Activated gamma-delta T cell treated with Interleukin-2 at 50 U/mL for 16 hours (primary cell): Measurements from ENCODE around the gene PLA2G4F.
"Not testable (repeated sequence)": the region's sequence is repeated elsewhere in the genome, so short reads cannot be mapped to it uniquely, and the experiment has no call there.

ENCODE experiments used
- DNase-seq: peaks from one replicate; pipeline ENCODE4 v3.0.0-alpha.2; 2020

The PLA2G4F gene

DNA sequence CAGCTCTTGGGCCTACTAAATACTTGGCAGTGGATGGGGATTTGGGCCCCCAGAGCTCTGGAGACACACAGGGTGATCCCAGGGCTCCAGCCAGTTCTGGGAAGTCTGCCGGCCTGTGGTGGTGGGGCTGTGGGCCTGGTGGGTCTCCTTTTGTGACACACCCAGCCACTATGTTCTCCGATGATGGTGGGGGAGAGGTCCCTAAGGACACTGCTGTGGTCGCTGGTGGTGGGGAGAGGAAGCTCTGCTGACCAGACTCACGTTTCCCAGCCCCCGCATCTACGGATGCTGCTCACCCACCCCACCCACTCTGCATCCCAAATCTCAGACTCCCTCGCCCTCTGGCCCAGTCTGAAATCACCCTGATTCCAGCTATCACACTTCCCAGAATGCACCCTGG is 62.5 kb downstream of the PLA2G4F start:
- DNase-seq = no peak

GRCh38 chr15:42092398-42093318 is 63.8 kb downstream of the PLA2G4F start:
- no peak for DNase-seq

DNA sequence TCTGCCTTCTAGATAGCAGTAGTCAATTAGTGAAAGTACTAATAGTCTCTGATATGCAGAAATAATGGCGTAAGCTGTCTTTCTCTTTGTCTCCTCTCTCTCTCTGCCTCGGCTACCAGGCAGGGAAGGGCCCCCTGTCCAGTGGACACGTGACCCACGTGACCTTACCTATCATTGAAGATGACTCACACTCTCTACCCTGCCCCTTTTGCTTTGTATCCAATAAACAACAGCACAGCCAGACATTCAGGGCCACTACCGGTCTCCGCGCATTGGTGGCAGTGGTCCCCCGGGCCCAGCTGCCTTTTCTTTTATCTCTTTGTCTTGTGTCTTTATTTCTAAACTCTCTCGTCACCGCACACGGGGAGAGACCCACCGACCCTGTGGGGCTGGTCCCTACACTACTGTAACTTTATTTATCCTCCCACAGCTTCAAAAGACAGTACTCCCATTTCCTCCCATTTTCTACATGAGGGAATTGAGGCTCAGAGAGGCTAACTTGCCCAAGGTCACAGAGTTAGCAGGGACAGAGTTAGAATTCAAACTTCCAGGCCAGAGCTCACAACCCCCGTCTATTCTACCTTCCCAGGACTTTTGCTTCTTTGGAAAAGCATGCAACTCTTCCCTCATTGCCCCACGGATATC is 64.6 kb downstream of the PLA2G4F start:
- DNase-seq = not testable (repeated sequence)

DNA sequence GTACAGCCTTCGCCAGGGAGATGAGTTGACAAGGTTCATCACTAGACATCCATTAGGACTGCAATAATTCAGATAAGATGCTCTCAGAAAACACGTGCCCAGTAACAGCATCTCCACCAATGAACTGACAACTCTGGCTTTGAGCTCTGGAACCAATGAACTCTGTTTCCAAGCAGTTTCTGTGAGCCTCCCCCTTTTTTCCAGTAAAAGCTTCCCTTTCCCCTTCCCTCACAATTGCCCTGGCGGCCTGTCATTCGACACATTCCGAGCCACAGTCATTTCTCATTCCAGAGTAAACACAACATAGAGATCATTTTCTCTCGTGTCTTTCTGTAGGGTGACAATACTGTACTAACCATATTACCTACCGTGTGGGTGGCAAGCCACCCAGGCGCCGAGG is 65.7 kb downstream of the PLA2G4F start:
- no peak for DNase-seq

DNA sequence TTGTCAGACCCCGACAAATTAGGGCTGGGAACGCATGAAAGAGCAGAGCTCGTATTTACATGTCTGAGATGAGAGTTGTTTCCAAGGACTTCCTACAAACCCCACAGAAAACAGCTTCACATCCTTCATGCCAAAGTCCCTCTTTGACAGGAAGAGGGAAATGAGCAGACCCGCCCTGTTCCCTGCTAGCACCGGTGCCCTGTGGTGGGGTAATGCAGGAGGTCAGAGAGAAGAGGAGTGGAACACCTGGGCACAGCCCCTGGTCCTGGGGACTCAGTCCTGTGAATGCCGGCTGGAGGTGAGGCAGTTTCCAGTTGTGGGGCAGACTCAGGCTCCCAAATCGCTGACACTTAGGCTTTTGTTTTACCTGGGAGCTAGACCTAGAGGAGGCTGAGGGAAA is 66.1 kb downstream of the PLA2G4F start:
- no peak for DNase-seq

- DNase-seq = no peak
Observed at GRCh38 chr15:42089942-42090341, 66.5 kb downstream of the PLA2G4F start.
